Neural progenitor cell (in vitro differentiated cells): ENCODE results near the gene SAMD4B. TPM values are rescaled to one million over a fixed set of nuclear protein-coding genes. Genes with fewer than 3 reads are reported as not detected.
"Not testable (repeated sequence)": the region's sequence is repeated elsewhere in the genome, so short reads cannot be mapped to it uniquely, and the experiment has no call there.

ENCODE experiments used
- DNase-seq: peaks from one replicate; pipeline ENCODE4 v3.0.0-alpha.2; 2016; ENCODE audit warnings: low spot score
- H2AFZ ChIP-seq: fragments of 200-600 bp; sonication (generic); replicated peaks from 2 replicates; pipeline ENCODE4 v1.6.1; 2016; ENCODE audit warnings: antibody characterized with exemption
- H3F3A ChIP-seq: fragments of 200-600 bp; sonication (generic); 2 replicates; pipeline ENCODE4 v1.6.1; 2016; ENCODE audit warnings: antibody characterized with exemption, low read depth
- H3K27ac ChIP-seq: fragments of 200-600 bp; sonication (generic); 2 replicates; pipeline ENCODE4 v1.5.1; 2016; ENCODE audit warnings: mild to moderate bottlenecking
- H3K27me3 ChIP-seq: fragments of 200-600 bp; sonication (generic); 2 replicates; pipeline ENCODE4 v1.6.1; 2016; ENCODE audit warnings: mild to moderate bottlenecking, moderate library complexity
- H3K36me3 ChIP-seq: fragments of 200-600 bp; sonication (generic); 2 replicates; pipeline ENCODE4 v1.5.1; 2016
- H3K4me1 ChIP-seq: fragments of 200-600 bp; sonication (generic); 2 replicates; pipeline ENCODE4 v1.6.1; 2016; ENCODE audit warnings: mixed run types
- H3K4me2 ChIP-seq: fragments of 200-600 bp; sonication (generic); 2 replicates; pipeline ENCODE4 v1.6.1; 2016
- H3K4me3 ChIP-seq: fragments of 200-600 bp; sonication (generic); 2 replicates; pipeline ENCODE4 v1.5.1; 2016
- H3K79me2 ChIP-seq: fragments of 200-600 bp; sonication (generic); 2 replicates; pipeline ENCODE4 v1.6.1; 2016; ENCODE audit warnings: low read depth
- H3K9ac ChIP-seq: fragments of 200-600 bp; sonication (generic); 2 replicates; pipeline ENCODE4 v1.6.1; 2016
- H3K9me3 ChIP-seq: fragments of 200-600 bp; sonication (generic); 2 replicates; pipeline ENCODE4 v1.5.1; 2016; ENCODE audit warnings: low read depth
- H4K20me1 ChIP-seq: fragments of 200-600 bp; sonication (generic); 2 replicates; pipeline ENCODE4 v1.6.1; 2016; ENCODE audit warnings: low read depth
- H3K27ac Mint-ChIP-seq: 3 replicates; pipeline ENCODE4 v1.8.0; 2021; ENCODE audit warnings: mixed read lengths
- H3K27me3 Mint-ChIP-seq: 2 replicates; pipeline ENCODE4 v1.8.0; 2022; ENCODE audit warnings: low read depth, mild to moderate bottlenecking, inconsistent platforms, moderate library complexity, mixed read lengths; ENCODE audit not compliant: insufficient read depth
- H3K36me3 Mint-ChIP-seq: 3 replicates; pipeline ENCODE4 v1.8.0; 2021; ENCODE audit warnings: mixed read lengths
- H3K4me1 Mint-ChIP-seq: 3 replicates; pipeline ENCODE4 v1.8.0; 2021; ENCODE audit warnings: mixed read lengths
- H3K4me3 Mint-ChIP-seq: 3 replicates; pipeline ENCODE4 v1.8.0; 2021; ENCODE audit warnings: mild to moderate bottlenecking, moderate library complexity, mixed read lengths
- H3K9me3 Mint-ChIP-seq: 3 replicates; pipeline ENCODE4 v1.8.0; 2020; ENCODE audit warnings: mixed read lengths
- EZH2 ChIP-seq: fragments of 200-600 bp; sonication (generic); IDR thresholded peaks from 2 replicates; pipeline ENCODE4 v1.6.1; 2017; ENCODE audit warnings: antibody characterized with exemption, mild to moderate bottlenecking, moderate library complexity
- EZH2phosphoT487 ChIP-seq: fragments of 200-600 bp; sonication (generic); IDR thresholded peaks from 2 replicates; pipeline ENCODE4 v1.6.1; 2017; ENCODE audit warnings: antibody characterized with exemption
- total RNA-seq: library from RNA; depleted of rRNA; stranded (reverse); fragments of >200 nt; gene quantifications from 2 replicates; pipeline ENCODE4 v1.2.3, GENCODE V29; 2015; ENCODE audit warnings: low replicate concordance
- TF ChIP-seq, protein P1 (sequence below): fragments of 200-600 bp; sonication (generic); IDR thresholded peaks from 2 replicates; pipeline ENCODE4 v1.5.1; 2017; ENCODE audit warnings: antibody characterized with exemption, mild to moderate bottlenecking

SAMD4B gene
- total RNA-seq, 1 donor from 2014 or later = 32.8 TPM

DNA sequence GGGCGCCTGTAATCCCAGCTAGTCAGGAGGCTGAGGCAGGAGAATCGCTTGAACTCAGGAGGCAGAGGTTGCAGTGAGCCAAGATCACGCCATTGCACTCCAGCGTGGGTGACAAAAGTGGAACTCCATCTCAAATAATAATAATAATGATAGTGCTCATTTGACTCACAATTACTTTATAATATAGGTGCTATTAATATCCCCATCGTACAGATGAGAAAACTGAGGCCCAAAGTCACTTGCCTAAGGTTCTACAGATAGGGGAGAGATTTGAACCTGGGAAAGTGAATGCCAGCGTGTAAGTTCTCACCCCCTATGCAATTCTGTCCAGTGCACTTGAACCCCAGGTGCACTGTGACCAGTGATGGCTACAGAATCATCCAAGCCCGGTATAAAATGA lies 12.3 kb upstream of the SAMD4B start:
- Histone ChIP-seq H3K27me3 (no peaks in the 10 kb centered on the region), H3K9me3 (no peaks in the 10 kb centered on the region), H2AFZ (no peak overlapping the region), H4K20me1 (no peaks in the 10 kb centered on the region), H3K9ac (no peak overlapping the region), H3K79me2 (no peaks in the 10 kb centered on the region), H3K4me3 (no peak overlapping the region), H3K27ac (no peak overlapping the region), H3K4me2 (no peak overlapping the region), H3K36me3 (no peaks in the 10 kb centered on the region), H3F3A (peaks cover 4% of the 10 kb centered on the region), H3K4me1 (peaks cover 4% of the 10 kb centered on the region)
- Mint-ChIP-seq H3K27me3 (peaks cover 20% of the 10 kb centered on the region), H3K9me3 (no peaks in the 10 kb centered on the region), H3K27ac (no peak overlapping the region), H3K4me3 (no peak overlapping the region), H3K36me3 (no peaks in the 10 kb centered on the region), H3K4me1 (peaks cover 19% of the 10 kb centered on the region)
- TF ChIP-seq, protein P1, sequence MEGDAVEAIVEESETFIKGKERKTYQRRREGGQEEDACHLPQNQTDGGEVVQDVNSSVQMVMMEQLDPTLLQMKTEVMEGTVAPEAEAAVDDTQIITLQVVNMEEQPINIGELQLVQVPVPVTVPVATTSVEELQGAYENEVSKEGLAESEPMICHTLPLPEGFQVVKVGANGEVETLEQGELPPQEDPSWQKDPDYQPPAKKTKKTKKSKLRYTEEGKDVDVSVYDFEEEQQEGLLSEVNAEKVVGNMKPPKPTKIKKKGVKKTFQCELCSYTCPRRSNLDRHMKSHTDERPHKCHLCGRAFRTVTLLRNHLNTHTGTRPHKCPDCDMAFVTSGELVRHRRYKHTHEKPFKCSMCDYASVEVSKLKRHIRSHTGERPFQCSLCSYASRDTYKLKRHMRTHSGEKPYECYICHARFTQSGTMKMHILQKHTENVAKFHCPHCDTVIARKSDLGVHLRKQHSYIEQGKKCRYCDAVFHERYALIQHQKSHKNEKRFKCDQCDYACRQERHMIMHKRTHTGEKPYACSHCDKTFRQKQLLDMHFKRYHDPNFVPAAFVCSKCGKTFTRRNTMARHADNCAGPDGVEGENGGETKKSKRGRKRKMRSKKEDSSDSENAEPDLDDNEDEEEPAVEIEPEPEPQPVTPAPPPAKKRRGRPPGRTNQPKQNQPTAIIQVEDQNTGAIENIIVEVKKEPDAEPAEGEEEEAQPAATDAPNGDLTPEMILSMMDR = no peak
- TF ChIP-seq EZH2phosphoT487 (no peak), EZH2 (no peak)
- no peak for DNase-seq

DNA sequence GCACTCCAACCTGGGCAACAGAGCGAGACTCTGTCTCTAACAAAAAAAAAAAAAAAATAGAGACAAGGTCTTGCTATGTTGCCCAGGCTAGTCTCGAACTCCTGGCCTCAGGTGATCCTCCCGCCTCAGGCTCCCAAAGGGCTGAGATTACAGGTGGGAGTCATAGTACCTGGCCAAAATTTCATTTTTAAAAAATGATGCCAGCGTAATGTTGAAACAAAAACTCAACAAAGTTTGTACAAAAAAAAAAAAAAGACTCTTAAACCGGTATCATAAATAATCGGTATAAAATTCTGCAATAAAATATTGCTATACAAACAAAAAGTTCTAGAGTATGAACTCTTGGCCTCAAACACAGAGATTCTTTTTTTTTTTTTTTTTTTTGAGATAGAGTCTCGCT lies 9.9 kb upstream of the SAMD4B start:
- no peak overlapping the region for H3K27ac Mint-ChIP-seq
- H3K4me3 Mint-ChIP-seq = no peak overlapping the region
- peaks cover 15% of the 10 kb centered on the region for H3K27me3 Mint-ChIP-seq
- H3F3A ChIP-seq = no peaks in the 10 kb centered on the region
- no peak overlapping the region for H2AFZ ChIP-seq
- H3K9me3 ChIP-seq = no peaks in the 10 kb centered on the region
- no peak overlapping the region for H3K9ac ChIP-seq
- H3K4me3 ChIP-seq = no peak overlapping the region
- no peaks in the 10 kb centered on the region for H3K27me3 ChIP-seq
- DNase-seq = no peak
- peaks cover 19% of the 10 kb centered on the region for H3K4me1 Mint-ChIP-seq
- TF ChIP-seq EZH2phosphoT487 (no peak), EZH2 (no peak)
- TF ChIP-seq, protein P1 = no peak
- H3K4me2 ChIP-seq = no peak overlapping the region
- no peaks in the 10 kb centered on the region for H3K36me3 ChIP-seq
- H3K9me3 Mint-ChIP-seq = no peaks in the 10 kb centered on the region
- no peaks in the 10 kb centered on the region for H3K36me3 Mint-ChIP-seq
- H3K4me1 ChIP-seq = peaks cover 4% of the 10 kb centered on the region
- H3K79me2 ChIP-seq = no peaks in the 10 kb centered on the region
- H3K27ac ChIP-seq = no peak overlapping the region
- H4K20me1 ChIP-seq = no peaks in the 10 kb centered on the region

DNA sequence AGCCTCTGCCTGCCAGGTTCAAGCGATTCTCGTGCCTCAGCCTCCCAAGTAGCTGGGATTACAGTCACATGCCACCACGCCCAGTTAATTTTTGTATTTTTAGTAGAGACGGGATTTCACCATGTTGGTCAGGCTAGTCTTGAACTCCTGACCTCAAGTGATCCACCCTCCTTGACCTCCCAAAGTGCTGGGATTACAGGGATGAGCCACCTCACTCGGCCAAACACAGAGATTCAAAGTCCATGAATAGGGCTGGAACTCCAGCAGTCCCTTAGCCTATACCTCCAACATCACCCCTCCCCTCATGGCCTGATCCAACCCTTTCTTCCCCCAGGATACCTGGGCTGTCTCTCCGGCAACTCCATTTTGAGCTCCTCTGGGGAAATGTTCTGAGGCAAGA lies 9.5 kb upstream of the SAMD4B start:
- not testable (repeated sequence) for H3K79me2 ChIP-seq, H3K4me2 ChIP-seq, H3K4me1 ChIP-seq, H4K20me1 ChIP-seq, H3K9me3 Mint-ChIP-seq, H3K27ac Mint-ChIP-seq, H3K27me3 ChIP-seq, H3K9me3 ChIP-seq, DNase-seq, H3K27ac ChIP-seq, H3K36me3 Mint-ChIP-seq, H3K9ac ChIP-seq, H3K36me3 ChIP-seq, H3F3A ChIP-seq, H2AFZ ChIP-seq, H3K4me3 ChIP-seq
- peak overlapping the region; percentile 30 for H3K4me3 Mint-ChIP-seq
- peaks cover 14% of the 10 kb centered on the region for H3K4me1 Mint-ChIP-seq
- peaks cover 16% of the 10 kb centered on the region for H3K27me3 Mint-ChIP-seq

DNA sequence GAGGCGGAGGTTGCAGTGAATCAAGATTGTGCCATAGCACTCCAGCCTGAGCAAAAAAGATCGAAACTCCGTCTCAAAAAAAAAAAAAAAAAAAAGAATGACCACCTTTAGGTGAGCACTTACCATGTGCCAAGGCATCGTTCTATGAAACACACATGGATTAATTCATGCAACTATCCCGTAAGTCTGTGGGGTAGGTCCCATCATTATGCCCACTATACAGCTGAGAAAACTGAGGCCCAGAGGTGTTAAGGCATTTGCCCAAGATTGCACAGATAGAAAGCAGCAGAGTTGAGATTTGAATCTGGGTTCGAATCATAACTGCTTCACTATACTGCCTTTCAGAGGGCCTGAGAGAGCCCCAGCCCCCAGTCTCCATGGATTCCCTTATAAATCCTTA lies 8.7 kb upstream of the SAMD4B start:
- no peaks in the 10 kb centered on the region for H3K79me2 ChIP-seq
- H3K27me3 ChIP-seq = no peaks in the 10 kb centered on the region
- H4K20me1 ChIP-seq = no peaks in the 10 kb centered on the region
- H3K9ac ChIP-seq = no peak overlapping the region
- peaks cover 16% of the 10 kb centered on the region for H3K27me3 Mint-ChIP-seq
- DNase-seq = no peak
- peak overlapping the region; percentile 43 for H3K4me3 Mint-ChIP-seq
- H2AFZ ChIP-seq = no peak overlapping the region
- no peaks in the 10 kb centered on the region for H3K9me3 ChIP-seq
- H3F3A ChIP-seq = no peaks in the 10 kb centered on the region
- H3K36me3 Mint-ChIP-seq = no peaks in the 10 kb centered on the region
- H3K4me1 ChIP-seq = no peaks in the 10 kb centered on the region
- no peak overlapping the region for H3K4me3 ChIP-seq
- H3K36me3 ChIP-seq = no peaks in the 10 kb centered on the region
- TF ChIP-seq EZH2phosphoT487 = no peak
- TF ChIP-seq, protein P1 = no peak
- no peak for TF ChIP-seq EZH2
- no peak overlapping the region for H3K27ac ChIP-seq
- no peak overlapping the region for H3K4me2 ChIP-seq
- no peaks in the 10 kb centered on the region for H3K9me3 Mint-ChIP-seq
- no peak overlapping the region for H3K27ac Mint-ChIP-seq
- peaks cover 9% of the 10 kb centered on the region for H3K4me1 Mint-ChIP-seq
